Fibroblast of pulmonary artery (primary cell): ENCODE data around the gene NETO2.

Source experiments
- DNase-seq: peaks from one replicate; pipeline ENCODE4 v3.0.0-alpha.2; 2010; ENCODE audit warnings: low read depth
- H3K4me3 ChIP-seq: replicated peaks from 2 replicates; pipeline ENCODE4 v1.5.1; 2011; ENCODE audit warnings: low read depth, mild to moderate bottlenecking, control low read depth, low read length, moderate library complexity
- TF ChIP-seq, protein P1 (sequence below): IDR thresholded peaks from 2 replicates; pipeline ENCODE4 v1.5.1; 2011; ENCODE audit warnings: mild to moderate bottlenecking, control low read depth, low read length, inconsistent platforms; ENCODE audit errors: missing control alignments

Gene NETO2

DNA sequence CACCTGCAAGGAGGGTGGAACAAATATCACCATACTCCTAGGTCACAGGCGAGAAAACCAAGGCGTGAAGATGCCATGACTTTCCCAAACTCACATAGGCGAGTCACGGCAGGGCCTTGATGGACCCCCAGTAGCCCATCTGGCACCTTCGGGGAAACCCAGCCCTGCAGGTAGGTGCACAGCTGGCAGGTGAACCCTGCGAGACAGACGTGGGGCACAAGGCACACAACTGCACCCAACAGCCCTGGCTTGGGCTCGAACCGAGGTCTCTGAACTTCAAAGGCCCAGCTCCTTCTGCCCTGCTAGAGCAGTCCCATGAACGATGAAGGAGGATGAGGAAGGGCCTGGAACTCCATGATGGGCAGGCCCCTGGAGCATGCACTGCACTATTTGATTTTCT lies 92.7 kb downstream of the NETO2 start:
- no peak overlapping the region for H3K4me3 ChIP-seq
- DNase-seq: no peak
- TF ChIP-seq, protein P1, sequence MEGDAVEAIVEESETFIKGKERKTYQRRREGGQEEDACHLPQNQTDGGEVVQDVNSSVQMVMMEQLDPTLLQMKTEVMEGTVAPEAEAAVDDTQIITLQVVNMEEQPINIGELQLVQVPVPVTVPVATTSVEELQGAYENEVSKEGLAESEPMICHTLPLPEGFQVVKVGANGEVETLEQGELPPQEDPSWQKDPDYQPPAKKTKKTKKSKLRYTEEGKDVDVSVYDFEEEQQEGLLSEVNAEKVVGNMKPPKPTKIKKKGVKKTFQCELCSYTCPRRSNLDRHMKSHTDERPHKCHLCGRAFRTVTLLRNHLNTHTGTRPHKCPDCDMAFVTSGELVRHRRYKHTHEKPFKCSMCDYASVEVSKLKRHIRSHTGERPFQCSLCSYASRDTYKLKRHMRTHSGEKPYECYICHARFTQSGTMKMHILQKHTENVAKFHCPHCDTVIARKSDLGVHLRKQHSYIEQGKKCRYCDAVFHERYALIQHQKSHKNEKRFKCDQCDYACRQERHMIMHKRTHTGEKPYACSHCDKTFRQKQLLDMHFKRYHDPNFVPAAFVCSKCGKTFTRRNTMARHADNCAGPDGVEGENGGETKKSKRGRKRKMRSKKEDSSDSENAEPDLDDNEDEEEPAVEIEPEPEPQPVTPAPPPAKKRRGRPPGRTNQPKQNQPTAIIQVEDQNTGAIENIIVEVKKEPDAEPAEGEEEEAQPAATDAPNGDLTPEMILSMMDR: no peak

DNA sequence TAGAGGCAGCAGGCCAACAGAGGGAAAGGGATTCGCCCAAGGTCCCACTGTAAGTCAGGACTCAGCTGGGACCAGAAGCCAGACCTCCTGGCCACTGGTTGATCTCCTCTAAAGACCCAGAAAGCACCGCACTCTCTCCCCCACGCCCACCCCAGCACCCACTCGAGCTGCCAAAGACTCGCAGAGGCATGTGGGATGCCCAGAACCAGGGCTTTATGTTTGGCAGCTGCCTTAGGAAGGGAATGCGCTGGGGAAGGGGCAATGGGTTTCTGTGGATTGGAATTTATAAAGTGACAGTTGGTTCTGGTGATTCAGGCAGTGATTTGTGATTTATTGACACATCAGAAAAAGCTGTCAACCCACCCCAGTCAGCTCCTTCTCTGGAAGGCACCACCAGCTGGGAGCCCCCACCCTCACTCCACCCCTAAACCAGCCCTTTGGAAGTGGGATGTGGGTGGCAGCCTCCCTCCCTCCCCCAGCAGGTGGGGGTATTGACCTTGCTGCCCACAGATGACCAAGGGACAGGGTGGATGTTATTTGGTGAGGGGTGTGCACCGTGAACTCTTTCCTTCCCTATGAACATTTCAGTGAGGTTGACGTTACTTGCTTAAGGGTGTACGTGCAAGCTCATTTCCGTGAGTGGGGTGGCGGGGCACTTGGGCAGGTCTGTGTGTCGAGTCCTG lies 93.7 kb downstream of the NETO2 start:
- no peak for DNase-seq
- no peak overlapping the region for H3K4me3 ChIP-seq
- TF ChIP-seq, protein P1: peak; percentile 0

DNA sequence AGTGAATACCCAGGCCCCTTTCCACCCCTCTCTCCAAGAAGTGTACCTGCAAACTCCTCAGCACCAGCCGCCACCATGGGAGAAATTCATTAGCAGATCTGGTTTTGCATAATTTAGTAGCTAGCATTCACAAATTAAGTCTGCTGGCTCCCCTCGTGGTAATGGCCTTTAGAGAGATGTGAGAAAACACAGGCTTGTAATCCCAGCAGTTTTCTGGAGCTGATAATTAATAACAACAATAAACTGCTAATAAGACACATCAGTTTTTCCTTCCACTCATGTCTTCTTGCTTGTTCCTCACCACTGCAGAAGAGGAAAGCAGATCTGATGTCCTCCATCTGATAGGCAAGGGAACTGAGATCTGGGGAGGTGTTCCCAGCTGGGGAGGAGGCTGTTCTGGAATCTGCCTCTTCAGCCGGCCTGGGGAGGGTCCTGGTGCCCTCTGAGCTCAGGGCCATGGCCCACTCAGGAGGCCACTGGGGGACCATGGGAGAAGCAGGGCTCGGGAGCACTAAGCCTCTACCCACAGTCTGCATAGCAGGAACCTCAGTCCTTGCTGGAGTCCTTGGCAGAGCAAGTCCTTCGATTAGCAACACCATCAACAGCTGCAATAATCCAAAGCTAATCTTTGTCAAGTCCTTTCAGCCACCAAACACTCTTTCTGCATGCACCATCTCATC lies 96.1 kb downstream of the NETO2 start:
- DNase-seq: no peak
- no peak overlapping the region for H3K4me3 ChIP-seq
- TF ChIP-seq, protein P1: no peak

DNA sequence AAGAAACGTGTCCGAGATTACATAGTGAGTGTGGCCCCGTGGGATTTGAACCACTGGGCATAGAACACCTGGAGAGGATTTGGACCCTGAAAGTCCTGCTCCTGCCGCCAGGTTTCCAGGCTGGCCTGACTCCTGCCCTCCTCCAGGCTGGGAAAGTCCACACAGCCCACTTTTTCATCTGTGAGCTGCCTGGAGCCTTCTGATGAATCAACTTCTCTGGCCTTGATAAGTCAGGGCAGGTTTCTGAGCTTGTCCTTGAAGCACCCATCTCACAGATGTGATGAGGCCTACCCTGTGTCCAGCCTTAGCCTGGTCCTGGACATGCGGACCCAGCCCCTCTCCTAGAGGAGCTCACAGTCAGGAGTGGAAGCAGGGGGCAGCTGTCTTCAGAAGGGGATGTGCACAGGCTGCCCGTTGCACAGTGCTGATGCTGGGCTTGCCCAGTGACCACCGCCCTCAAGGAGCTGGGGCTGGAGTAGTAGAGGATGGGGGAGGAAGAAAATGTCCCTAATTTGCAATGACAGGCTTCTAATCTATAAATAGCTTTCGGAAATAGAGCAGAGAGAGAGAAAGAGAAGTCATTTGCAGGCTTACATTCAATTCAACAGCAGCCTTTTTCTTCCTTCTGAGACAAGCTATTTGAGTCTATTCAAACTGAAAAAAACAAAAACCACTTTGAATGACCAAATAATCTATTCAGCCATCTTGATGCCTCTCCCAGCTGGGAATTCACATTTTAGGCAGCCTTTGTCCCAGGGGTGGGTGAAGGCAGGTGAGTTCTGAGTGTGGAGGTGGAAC lies 96.8 kb downstream of the NETO2 start:
- TF ChIP-seq, protein P1: no peak
- H3K4me3 ChIP-seq: no peak overlapping the region
- DNase-seq: no peak

DNA sequence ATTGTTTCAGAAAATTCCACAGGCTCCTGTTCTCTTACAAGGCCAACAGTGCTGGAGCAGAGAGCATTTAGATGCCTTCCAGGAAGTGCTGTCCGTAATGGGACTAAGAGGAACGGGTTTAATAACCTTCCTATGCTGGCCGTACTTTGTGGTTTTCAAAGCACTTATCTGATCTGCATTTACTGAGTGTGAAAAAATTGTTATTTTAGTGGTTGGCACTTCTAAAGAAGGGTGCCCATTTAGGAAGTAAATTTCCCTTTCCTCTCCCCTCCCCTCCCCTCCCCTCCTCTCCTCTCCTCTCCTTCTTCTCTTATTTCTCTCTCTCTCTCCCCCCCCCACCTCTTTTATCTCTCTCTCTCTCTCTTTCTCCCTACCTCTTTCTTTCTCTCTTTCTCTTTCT lies 98.3 kb downstream of the NETO2 start:
- H3K4me3 ChIP-seq: no peak overlapping the region
- TF ChIP-seq, protein P1: no peak
- DNase-seq: no peak

DNA sequence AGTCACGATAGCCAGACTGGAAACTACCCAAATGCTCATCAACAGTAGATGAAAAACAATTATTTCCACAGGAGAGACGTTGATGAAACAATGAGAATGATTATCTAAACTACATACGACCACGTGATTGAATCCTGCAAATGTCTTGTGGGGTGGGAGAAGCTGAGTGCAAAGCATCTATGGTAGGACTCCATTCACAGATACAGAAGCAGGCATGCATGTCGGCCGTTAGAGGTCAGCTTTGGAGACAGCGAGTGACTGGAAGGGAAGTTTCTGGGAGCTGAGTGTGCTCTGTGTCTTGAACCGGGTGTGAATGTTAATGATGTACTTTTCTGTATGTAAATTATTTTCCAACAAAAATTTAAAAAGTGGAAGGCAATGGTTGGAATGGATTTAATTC lies 98.7 kb downstream of the NETO2 start:
- H3K4me3 ChIP-seq: no peak overlapping the region
- peak; percentile 19 for DNase-seq
- TF ChIP-seq, protein P1: peak; percentile 16
